GM12878 (cell line): ENCODE measurements around the gene C12orf43. TPM values are rescaled to one million over a fixed set of nuclear protein-coding genes. Genes with fewer than 3 reads are reported as not detected.

Experiments used
- ATAC-seq: fragments of 200-7000 bp; cut with Tn5 transposase; 3 replicates; pipeline ENCODE4 v1.9.1; 2020; ENCODE audit warnings: mild to moderate bottlenecking, moderate library complexity
- BruUV-seq: library from RNA; stranded (reverse); fragments of 400-500 nt; replicated peaks from 2 replicates; lab custom pipeline; 2021; lab: Mats Ljungman, UMichigan
- CTCF ChIA-PET: fragments of 300-600 bp; sonication (Branson Sonifier 250); formaldehyde crosslinking; extraction: SDS; loops from one replicate; lab custom pipeline; 2021; ENCODE audit warnings: inconsistent platforms; lab: Yijun Ruan, JAX
- POLR2A ChIA-PET: fragments of 350-600 bp; formaldehyde crosslinking; extraction: SDS; loops from one replicate; lab custom pipeline; 2021; ENCODE audit warnings: inconsistent platforms; lab: Charles Lee
- RAD21 ChIA-PET: fragments of 300-600 bp; sonication (Branson Sonifier 250); formaldehyde crosslinking; loops from one replicate; lab custom pipeline; 2023; ENCODE audit warnings: antibody characterized with exemption; ENCODE audit not compliant: unreplicated experiment; lab: Charles Lee
- SMC1A ChIA-PET: fragments of 300-600 bp; sonication (Branson Sonifier 250); formaldehyde crosslinking; loops from one replicate; lab custom pipeline; 2023; ENCODE audit not compliant: unreplicated experiment, uncharacterized antibody; lab: Charles Lee
- DNase-seq: peaks from one replicate; pipeline ENCODE4 v3.0.0-alpha.2; 2011; ENCODE audit warnings: low read depth, low spot score
- FAIRE-seq: peaks from 3 replicates; lab custom pipeline; 2011; peaks lifted over from hg19 to GRCh38; lab: Jason Lieb, UNC
- H2AFZ ChIP-seq: 2 replicates; pipeline ENCODE4 v1.6.0; 2011; ENCODE audit warnings: low read depth, low read length, control low read depth; ENCODE audit not compliant: control insufficient read depth
- H3K27ac ChIP-seq: 2 replicates; pipeline ENCODE4 v1.5.1; 2011; ENCODE audit warnings: control low read depth; ENCODE audit not compliant: control insufficient read depth, insufficient read depth
- H3K27me3 ChIP-seq, 2 experiments: replicated peaks in 1 of 2; 2 replicates each; pipeline versions ENCODE4 v1.6.0 to v1.6.1; 2011; ENCODE audit warnings: low read length in 1 of 2; ENCODE audit not compliant: control insufficient read depth in 2 of 2, insufficient read depth in 2 of 2
- H3K36me3 ChIP-seq, 2 experiments: 2 replicates each; pipeline ENCODE4 v1.5.1; 2011; ENCODE audit warnings: low read length in 1 of 2; ENCODE audit not compliant: control insufficient read depth in 2 of 2, insufficient read depth in 2 of 2
- H3K4me1 ChIP-seq: 2 replicates; pipeline ENCODE4 v1.6.1; 2011; ENCODE audit warnings: mild to moderate bottlenecking, low read length, moderate library complexity, mixed read lengths; ENCODE audit not compliant: control insufficient read depth, insufficient read depth
- H3K4me2 ChIP-seq: 2 replicates; pipeline ENCODE4 v1.6.0; 2011; ENCODE audit warnings: control low read depth; ENCODE audit not compliant: control insufficient read depth, insufficient read depth
- H3K4me3 ChIP-seq: fragments of 200-600 bp; sonication (generic); 2 replicates; pipeline ENCODE4 v1.5.1; 2016
- H3K79me2 ChIP-seq: 2 replicates; pipeline ENCODE4 v1.6.0; 2011; ENCODE audit warnings: low read length; ENCODE audit not compliant: control insufficient read depth, insufficient read depth
- H3K9ac ChIP-seq: 2 replicates; pipeline ENCODE4 v1.8.0; 2011; ENCODE audit warnings: low read length, control low read depth, mixed read lengths; ENCODE audit not compliant: control insufficient read depth, insufficient read depth
- H3K9me3 ChIP-seq: replicated peaks from 3 replicates; pipeline ENCODE4 v1.5.1; 2011; ENCODE audit warnings: mild to moderate bottlenecking, low read length; ENCODE audit not compliant: control insufficient read depth, insufficient read depth
- H4K20me1 ChIP-seq: 2 replicates; pipeline ENCODE4 v1.6.0; 2011; ENCODE audit not compliant: control insufficient read depth, insufficient read depth
- CBFB ChIP-seq: IDR thresholded peaks from 2 replicates; pipeline ENCODE4 v1.6.1; 2016; ENCODE audit warnings: antibody characterized with exemption, low read depth
- CHD1 ChIP-seq: IDR thresholded peaks from 2 replicates; pipeline ENCODE4 v1.6.1; 2012; ENCODE audit warnings: low read depth, low read length, improper control_type of control experiment
- ESRRA ChIP-seq: IDR thresholded peaks from 2 replicates; pipeline ENCODE4 v1.6.1; 2012; ENCODE audit warnings: mild to moderate bottlenecking, low read length, improper control_type of control experiment
- ETV6 ChIP-seq, 2 experiments: fragments of 450-650 bp in 1 of 2; IDR thresholded peaks in 1 of 2; conservative IDR thresholded peaks in 1 of 2; 2 replicates each; pipeline ENCODE4 v1.6.1; 2014; ENCODE audit warnings: antibody characterized with exemption in 1 of 2, borderline replicate concordance in 1 of 2, low read depth in 1 of 2, mild to moderate bottlenecking in 1 of 2, moderate library complexity in 1 of 2
- GATAD2B ChIP-seq: fragments of 450-650 bp; conservative IDR thresholded peaks from 2 replicates; pipeline ENCODE4 v1.6.1; 2017; ENCODE audit warnings: low read depth, mild to moderate bottlenecking, moderate library complexity
- MEF2B ChIP-seq: fragments of 450-650 bp; IDR thresholded peaks from 2 replicates; pipeline ENCODE4 v1.6.1; 2018; ENCODE audit warnings: mild to moderate bottlenecking, moderate library complexity; ENCODE audit not compliant: partially characterized antibody, poor library complexity, severe bottlenecking
- RB1 ChIP-seq: fragments of 450-650 bp; formaldehyde crosslinking; IDR thresholded peaks from 2 replicates; pipeline ENCODE4 v1.6.1; 2017; ENCODE audit warnings: mild to moderate bottlenecking, borderline replicate concordance
- ZBTB11 ChIP-seq: fragments of 450-650 bp; formaldehyde crosslinking; IDR thresholded peaks from 2 replicates; pipeline ENCODE4 v1.5.0; 2022; ENCODE audit warnings: mild to moderate bottlenecking, missing genetic modification characterization
- ZNF592 ChIP-seq: fragments of 450-650 bp; IDR thresholded peaks from 2 replicates; pipeline ENCODE4 v1.6.1; 2017; ENCODE audit warnings: mild to moderate bottlenecking, moderate library complexity
- WGBS: methylation state at CpG from one replicate; pipeline ENCODE4 v1.1.6; 2016; ENCODE audit warnings: low lambda C conversion rate; ENCODE audit not compliant: insufficient replicate concordance, insufficient coverage; ENCODE audit errors: missing lambda C conversion rate; 5-methylcytosine and 5-hydroxymethylcytosine counted together
- in situ Hi-C: fragments of 300-500 bp; cut with MboI; formaldehyde crosslinking; loops from 9 replicates; pipeline ENCODE4 v1.14.3; 2018; ENCODE audit warnings: mixed read lengths
- intact Hi-C: fragments of 100-400 bp; cut with micrococcal nuclease; formaldehyde crosslinking; loops from one replicate; pipeline ENCODE4 v1.14.2; 2022; ENCODE audit not compliant: unreplicated experiment
- polyA plus RNA-seq, 11 experiments: library from polyadenylated mRNA; depleted of rRNA in 4 of 11; unstranded in 6 of 11; stranded (reverse) in 5 of 11; fragments of >200 nt; fragmentation: Nextera tagmentation in 4 of 11; fragmentation: Illumina TruSeq in 1 of 11; extraction: Ambion mirVana in 4 of 11; extraction: Trizol in 1 of 11; gene quantifications; 1 replicate in 1 of 11; 2 replicates in 10 of 11; pipeline versions ENCODE4 v1.2.1 to v1.2.3, GENCODE V29; 2011 to 2016; ENCODE audit warnings: inconsistent platforms in 2 of 11, missing spikeins in 2 of 11, low read depth in 1 of 11
- total RNA-seq, 4 experiments: library from RNA; depleted of rRNA in 3 of 4; stranded (reverse); fragments of >200 nt in 3 of 4; fragmentation: Illumina TruSeq in 1 of 4; extraction: Trizol in 1 of 4; gene quantifications; 2 replicates each; pipeline versions ENCODE4 v1.2.1 to v1.2.3, GENCODE V29; 2013 to 2021

The C12orf43 gene
- total and polyA plus RNA-seq, 10 of the 15 experiments (the other 5 are each of a cell fraction or from before 2014, with no cell fraction given), result 7.5 to 30.8 (median 21.3) TPM

GRCh38 chr12:121017966-121018491 is 1.7 kb upstream of the C12orf43 start:
- no peak overlapping the region for H3K27ac ChIP-seq
- H3K4me3 ChIP-seq, result no peak overlapping the region
- no peak for DNase-seq
- WGBS, result 97% methylated on average over 12 of the region's 15 CpGs
- H4K20me1 ChIP-seq, result no peaks in the 10 kb centered on the region
- peaks cover 12% of the 10 kb centered on the region for H3K79me2 ChIP-seq
- H3K4me1 ChIP-seq, result 0 out of 2 replicates have a peak, but pooled peaks cover 4% of the 10 kb centered on the region
- H2AFZ ChIP-seq, result no peak overlapping the region
- SMC1A ChIA-PET, result no interaction called here
- no peak overlapping the region for H3K9ac ChIP-seq
- no TSS peak for BruUV-seq
- no peaks in the 10 kb centered on the region for H3K9me3 ChIP-seq
- no peak overlapping the region for H3K4me2 ChIP-seq
- no peak for FAIRE-seq
- CTCF ChIA-PET, result interaction anchor here (2.2 kb wide), 1 partner anchor 42 kb away, joined by 7 read pairs; no protein-coding TSS in a partner anchor
- POLR2A ChIA-PET, result interaction anchor here (0.6 kb wide), 1 partner anchor 430 kb away, joined by 4 read pairs; no protein-coding TSS in a partner anchor
- RAD21 ChIA-PET, result interaction anchor here (1.6 kb wide), 1 partner anchor 42 kb away, joined by 7 read pairs; no protein-coding TSS in a partner anchor
- no peaks in the 10 kb centered on the region for H3K27me3 ChIP-seq
- TF ChIP-seq CHD1, result no peak
- no peak for TF ChIP-seq GATAD2B
- no peak for TF ChIP-seq MEF2B
- TF ChIP-seq ZBTB11 (CRISPR knock-in tag), result no peak
- no peak for TF ChIP-seq ETV6 (conservative IDR thresholded peaks at IDR 0.05 in 1 of 2, IDR thresholded peaks at IDR 0.05 in 1 of 2; ENCODE audit: borderline replicate concordance in 1 of 2, low read depth in 1 of 2)
- no peak for TF ChIP-seq CBFB
- no peak for TF ChIP-seq ESRRA
- no peak for TF ChIP-seq RB1
- TF ChIP-seq ZNF592, result no peak
- ATAC-seq, result no peak
- intact Hi-C loops (no loop called here), in situ Hi-C loops (no loop called here)
- peaks cover 0 to 3% of the 10 kb centered on the region in 2 experiments; a peak in 1 of 4 replicates for H3K36me3 ChIP-seq
